Kidney (tissue), 14 donors: ENCODE measurements around the gene UPF1. TPM values are rescaled to one million over a fixed set of nuclear protein-coding genes. Genes with fewer than 3 reads are reported as not detected.

ENCODE experiments used
- DNase-seq, 5 donors: peaks; one replicate each; pipeline ENCODE4 v3.0.0-alpha.2; 2013 to 2020
- FAIRE-seq: peaks from 2 replicates; lab custom pipeline; 2012; peaks lifted over from hg19 to GRCh38; lab: Jason Lieb, UNC
- H3K27ac ChIP-seq, 2 donors: one replicate each; pipeline ENCODE4 v1.7.0; 2013; ENCODE audit warnings: low read depth in 2 of 2, low read length in 2 of 2, inconsistent platforms in 1 of 2
- H3K27me3 ChIP-seq: one replicate; pipeline ENCODE4 v1.7.1; 2013; ENCODE audit warnings: low read length, inconsistent platforms; ENCODE audit not compliant: control insufficient read depth, insufficient read depth
- H3K36me3 ChIP-seq, 3 donors: one replicate each; pipeline versions ENCODE4 v1.7.0 to v1.7.1; 2013; ENCODE audit warnings: low read length in 3 of 3, control low read depth in 1 of 3, inconsistent platforms in 1 of 3; ENCODE audit not compliant: insufficient read depth in 3 of 3, control insufficient read depth in 2 of 3
- H3K4me1 ChIP-seq, 3 donors: one replicate each; pipeline versions ENCODE4 v1.7.0 to v1.7.1; 2013; ENCODE audit warnings: low read length in 3 of 3, inconsistent platforms in 1 of 3, low read depth in 1 of 3; ENCODE audit not compliant: control insufficient read depth in 2 of 3, insufficient read depth in 2 of 3
- H3K4me3 ChIP-seq, 3 donors: one replicate each; pipeline versions ENCODE4 v1.7.0 to v1.8.1; 2013; ENCODE audit warnings: low read length in 3 of 3, control low read depth in 1 of 3, inconsistent platforms in 1 of 3
- H3K9ac ChIP-seq, 3 donors: one replicate each; pipeline versions ENCODE4 v1.7.0 to v1.7.1; 2013; ENCODE audit warnings: low read length in 3 of 3, control low read depth in 1 of 3, inconsistent platforms in 1 of 3
- H3K9me3 ChIP-seq, 3 donors: one replicate each; pipeline versions ENCODE4 v1.7.0 to v1.7.1; 2013; ENCODE audit warnings: low read length in 3 of 3, control low read depth in 1 of 3, inconsistent platforms in 1 of 3; ENCODE audit not compliant: control insufficient read depth in 2 of 3, insufficient read depth in 1 of 3
- intact Hi-C: fragments of 100-400 bp; cut with DNase I; formaldehyde crosslinking; loops from one replicate; pipeline ENCODE4 v1.11.1; 2022
- polyA plus RNA-seq: library from polyadenylated mRNA; stranded (reverse); fragments of 350-450 nt; fragmentation: Illumina TruSeq; extraction: RNeasy Lipid Tissue Mini Kit (QIAGEN cat#74804); gene quantifications from one replicate; pipeline ENCODE4 v1.2.3, GENCODE V29; 2014; ENCODE audit warnings: low read depth, low replicate concordance; ENCODE audit not compliant: insufficient read depth
- total RNA-seq: library from RNA; stranded (reverse); fragmentation: NEBNext Ultra II Directional; extraction: Animal tissue kit (Norgen Biotek cat#: 25700); gene quantifications from one replicate; pipeline ENCODE4 v1.2.1, GENCODE V29; 2021
- TF ChIP-seq, protein P1 (sequence below): IDR thresholded peaks from 3 replicates; pipeline ENCODE4 v1.5.1; 2012; ENCODE audit warnings: mild to moderate bottlenecking, moderate library complexity, borderline replicate concordance; ENCODE audit not compliant: insufficient read depth; ENCODE audit errors: extremely low read depth
- donor health status: control.
- donor health status: control.
- donor health status: control.
- donor health status: control.
- donor health status: control.
- donor health status: DM: yes; HTN: yes; CAD: no.
- donor health status: Normal renal cell carcinoma (clear cell type).

The UPF1 gene
- total and polyA plus RNA-seq, 2 donors from 2014 or later: 34.2 to 70.1 TPM

DNA sequence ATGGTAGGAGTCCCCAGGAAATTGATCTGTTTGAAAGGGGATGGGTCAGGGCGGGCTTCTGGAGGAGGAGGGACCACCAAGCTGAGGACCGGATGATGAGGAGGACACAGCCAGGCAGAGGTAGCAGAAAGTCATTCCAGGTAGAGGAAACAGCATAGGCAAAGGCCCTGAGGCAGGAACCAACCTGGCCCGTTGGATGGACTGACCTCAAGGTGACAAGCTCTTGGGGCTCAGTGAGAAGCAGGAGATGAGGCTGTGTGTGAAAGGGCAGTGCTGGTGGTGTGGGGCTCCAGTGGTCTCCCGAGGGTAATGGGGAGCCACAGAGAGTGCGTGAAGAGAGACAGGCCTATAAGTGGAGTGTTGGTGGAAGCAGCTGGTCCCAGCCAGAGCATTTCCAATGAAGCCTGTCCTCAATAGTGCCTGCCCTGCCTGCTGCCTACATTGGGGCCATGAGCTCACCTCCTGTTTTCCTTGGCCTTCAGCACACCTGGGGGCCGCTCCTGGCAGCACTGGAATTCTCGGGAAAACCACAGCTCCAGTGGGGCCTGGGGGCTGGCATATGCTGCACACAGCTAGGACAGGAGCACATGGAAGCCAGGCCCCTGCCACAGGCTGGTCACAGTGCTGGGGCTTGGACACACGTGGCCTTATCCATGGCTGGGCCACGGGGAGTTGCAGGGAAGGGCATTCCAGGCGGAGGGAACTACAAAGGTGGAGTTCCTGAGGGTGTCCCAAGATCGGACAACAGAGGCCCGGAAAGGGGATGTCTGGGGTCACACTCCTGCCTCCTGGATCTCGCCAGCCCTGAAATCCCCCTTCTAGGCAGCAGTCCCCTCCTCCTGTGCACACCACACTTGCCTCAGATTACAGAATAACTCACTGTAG is 38.4 kb upstream of the UPF1 start:
- Histone ChIP-seq H3K4me3 (no peak overlapping the region), H3K36me3 (no peaks in the 10 kb centered on the region), H3K9me3 (no peaks in the 10 kb centered on the region), H3K27ac (no peak overlapping the region), H3K27me3 (peaks cover 20% of the 10 kb centered on the region), H3K4me1 (peaks cover 0 to 4% (median 0%) of the 10 kb centered on the region in 3 donors), H3K9ac (no peak overlapping the region)
- intact Hi-C loops: no loop called here
- no peak for DNase-seq
- TF ChIP-seq, protein P1, sequence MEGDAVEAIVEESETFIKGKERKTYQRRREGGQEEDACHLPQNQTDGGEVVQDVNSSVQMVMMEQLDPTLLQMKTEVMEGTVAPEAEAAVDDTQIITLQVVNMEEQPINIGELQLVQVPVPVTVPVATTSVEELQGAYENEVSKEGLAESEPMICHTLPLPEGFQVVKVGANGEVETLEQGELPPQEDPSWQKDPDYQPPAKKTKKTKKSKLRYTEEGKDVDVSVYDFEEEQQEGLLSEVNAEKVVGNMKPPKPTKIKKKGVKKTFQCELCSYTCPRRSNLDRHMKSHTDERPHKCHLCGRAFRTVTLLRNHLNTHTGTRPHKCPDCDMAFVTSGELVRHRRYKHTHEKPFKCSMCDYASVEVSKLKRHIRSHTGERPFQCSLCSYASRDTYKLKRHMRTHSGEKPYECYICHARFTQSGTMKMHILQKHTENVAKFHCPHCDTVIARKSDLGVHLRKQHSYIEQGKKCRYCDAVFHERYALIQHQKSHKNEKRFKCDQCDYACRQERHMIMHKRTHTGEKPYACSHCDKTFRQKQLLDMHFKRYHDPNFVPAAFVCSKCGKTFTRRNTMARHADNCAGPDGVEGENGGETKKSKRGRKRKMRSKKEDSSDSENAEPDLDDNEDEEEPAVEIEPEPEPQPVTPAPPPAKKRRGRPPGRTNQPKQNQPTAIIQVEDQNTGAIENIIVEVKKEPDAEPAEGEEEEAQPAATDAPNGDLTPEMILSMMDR: no peak
- no peak for FAIRE-seq

- no peak overlapping the region for H3K4me3 ChIP-seq
- H3K4me1 ChIP-seq: peaks cover 0 to 2% (median 0%) of the 10 kb centered on the region in 3 donors
- H3K9me3 ChIP-seq: no peaks in the 10 kb centered on the region
- no peak overlapping the region for H3K9ac ChIP-seq
- intact Hi-C loops: no loop called here
- no peaks in the 10 kb centered on the region for H3K36me3 ChIP-seq
- no peak overlapping the region for H3K27ac ChIP-seq
- FAIRE-seq (no peak), DNase-seq (no peak)
- TF ChIP-seq, protein P1: no peak
- H3K27me3 ChIP-seq: peaks cover 16% of the 10 kb centered on the region
Observed at GRCh38 chr19:18794029-18794313, 37.8 kb upstream of the UPF1 start.

GRCh38 chr19:18794692-18795091 is 37.1 kb upstream of the UPF1 start:
- H3K9me3 ChIP-seq: no peaks in the 10 kb centered on the region
- FAIRE-seq: no peak
- no peaks in the 10 kb centered on the region for H3K36me3 ChIP-seq
- TF ChIP-seq, protein P1: no peak
- H3K27ac ChIP-seq: no peak overlapping the region
- intact Hi-C loops: no loop called here
- DNase-seq: no peak
- H3K4me1 ChIP-seq: peaks cover 0 to 2% (median 0%) of the 10 kb centered on the region in 3 donors
- H3K4me3 ChIP-seq: no peak overlapping the region
- peaks cover 13% of the 10 kb centered on the region for H3K27me3 ChIP-seq
- no peak overlapping the region for H3K9ac ChIP-seq
